Activated T-cell treated with anti-CD3 and anti-CD28 coated beads, Interleukin-2, amount 50 U/mL, for 4 hours (primary cell): ENCODE measurements around the gene SLC24A4. TPM values are rescaled to one million over a fixed set of nuclear protein-coding genes. Genes with fewer than 3 reads are reported as not detected.

Source experiments
- ATAC-seq, 2 donors: fragments of 200-7000 bp; cut with Tn5 transposase; one replicate each; pipeline ENCODE4 v1.10.0; 2021
- DNase-seq: peaks from one replicate; pipeline ENCODE4 v3.0.0-alpha.2; 2020
- H3K27me3 Mint-ChIP-seq: one replicate; pipeline ENCODE4 v1.8.0; 2021; ENCODE audit warnings: low read depth, mixed read lengths
- H3K36me3 Mint-ChIP-seq: one replicate; pipeline ENCODE4 v1.8.0; 2022; ENCODE audit warnings: mixed read lengths; ENCODE audit not compliant: insufficient read depth
- H3K4me1 Mint-ChIP-seq: one replicate; pipeline ENCODE4 v1.8.0; 2021; ENCODE audit warnings: low read depth, mixed read lengths
- H3K4me3 Mint-ChIP-seq: one replicate; pipeline ENCODE4 v1.8.0; 2021; ENCODE audit warnings: mild to moderate bottlenecking, moderate library complexity, mixed read lengths
- H3K9me3 Mint-ChIP-seq: one replicate; pipeline ENCODE4 v1.8.0; 2021; ENCODE audit warnings: mixed read lengths
- total RNA-seq, 3 donors: library from RNA; stranded (reverse); gene quantifications; one replicate each; pipeline ENCODE4 v1.2.1, GENCODE V29; 2021

The SLC24A4 gene
- total RNA-seq, 3 donors from 2014 or later = 0.03 TPM; not detected in 2

GRCh38 chr14:92302481-92302880 lies 20.5 kb upstream of the SLC24A4 start:
- H3K9me3 Mint-ChIP-seq = no peaks in the 10 kb centered on the region
- H3K27me3 Mint-ChIP-seq = peaks cover 9% of the 10 kb centered on the region
- no peak overlapping the region for H3K4me3 Mint-ChIP-seq
- H3K4me1 Mint-ChIP-seq = no peaks in the 10 kb centered on the region
- ATAC-seq (no peak), DNase-seq (no peak)
- H3K36me3 Mint-ChIP-seq = no peaks in the 10 kb centered on the region

GRCh38 chr14:92308716-92309115 lies 14.2 kb upstream of the SLC24A4 start:
- DNase-seq (no peak), ATAC-seq (no peak)
- Mint-ChIP-seq H3K4me1 (peaks cover 2% of the 10 kb centered on the region), H3K4me3 (no peak overlapping the region), H3K36me3 (no peaks in the 10 kb centered on the region), H3K9me3 (no peaks in the 10 kb centered on the region), H3K27me3 (no peaks in the 10 kb centered on the region)

GRCh38 chr14:92309968-92310530 lies 12.9 kb upstream of the SLC24A4 start:
- H3K9me3 Mint-ChIP-seq = no peaks in the 10 kb centered on the region
- H3K4me1 Mint-ChIP-seq = peaks cover 2% of the 10 kb centered on the region
- DNase-seq = no peak
- ATAC-seq = no peak
- no peaks in the 10 kb centered on the region for H3K27me3 Mint-ChIP-seq
- H3K36me3 Mint-ChIP-seq = no peaks in the 10 kb centered on the region
- no peak overlapping the region for H3K4me3 Mint-ChIP-seq

- Mint-ChIP-seq H3K27me3 (no peaks in the 10 kb centered on the region), H3K4me1 (peaks cover 2% of the 10 kb centered on the region), H3K9me3 (no peaks in the 10 kb centered on the region), H3K36me3 (no peaks in the 10 kb centered on the region), H3K4me3 (no peak overlapping the region)
- DNase-seq (no peak), ATAC-seq (no peak)
Measured at GRCh38 chr14:92310776-92311375, 12.1 kb upstream of the SLC24A4 start.

- DNase-seq (no peak), ATAC-seq (no peak)
- no peaks in the 10 kb centered on the region for H3K4me1 Mint-ChIP-seq
- no peaks in the 10 kb centered on the region for H3K36me3 Mint-ChIP-seq
- peaks cover 6% of the 10 kb centered on the region for H3K9me3 Mint-ChIP-seq
- H3K27me3 Mint-ChIP-seq = peaks cover 9% of the 10 kb centered on the region
- no peak overlapping the region for H3K4me3 Mint-ChIP-seq
Measured at GRCh38 chr14:92314182-92314581, 8.8 kb upstream of the SLC24A4 start.

- ATAC-seq = no peak
Measured at GRCh38 chr14:92315050-92315805, 7.7 kb upstream of the SLC24A4 start.

GRCh38 chr14:92316176-92316575 lies 6.8 kb upstream of the SLC24A4 start:
- Mint-ChIP-seq H3K4me1 (no peaks in the 10 kb centered on the region), H3K27me3 (peaks cover 21% of the 10 kb centered on the region), H3K9me3 (peaks cover 6% of the 10 kb centered on the region), H3K36me3 (no peaks in the 10 kb centered on the region), H3K4me3 (no peak overlapping the region)
- DNase-seq (no peak), ATAC-seq (no peak)

More at GRCh38 chr14:92315050-92315805, 7.7 kb upstream of the SLC24A4 start:
- Mint-ChIP-seq H3K36me3 (no peaks in the 10 kb centered on the region), H3K9me3 (peaks cover 6% of the 10 kb centered on the region), H3K27me3 (peaks cover 15% of the 10 kb centered on the region), H3K4me1 (no peaks in the 10 kb centered on the region), H3K4me3 (no peak overlapping the region)
- no peak for DNase-seq

- no peaks in the 10 kb centered on the region for H3K4me1 Mint-ChIP-seq
- H3K9me3 Mint-ChIP-seq = peaks cover 6% of the 10 kb centered on the region
- ATAC-seq (no peak), DNase-seq (no peak)
- H3K36me3 Mint-ChIP-seq = no peaks in the 10 kb centered on the region
- H3K4me3 Mint-ChIP-seq = no peak overlapping the region
- H3K27me3 Mint-ChIP-seq = peaks cover 27% of the 10 kb centered on the region
Measured at GRCh38 chr14:92316937-92317336, 6.0 kb upstream of the SLC24A4 start.

GRCh38 chr14:92317511-92317910 lies 5.5 kb upstream of the SLC24A4 start:
- DNase-seq = no peak
- Mint-ChIP-seq H3K36me3 (no peaks in the 10 kb centered on the region), H3K4me1 (no peaks in the 10 kb centered on the region), H3K27me3 (peaks cover 32% of the 10 kb centered on the region), H3K9me3 (peaks cover 6% of the 10 kb centered on the region), H3K4me3 (no peak overlapping the region)
- ATAC-seq = no peak

- Mint-ChIP-seq H3K4me1 (peaks cover 2% of the 10 kb centered on the region), H3K9me3 (peaks cover 6% of the 10 kb centered on the region), H3K4me3 (no peak overlapping the region), H3K36me3 (no peaks in the 10 kb centered on the region), H3K27me3 (peaks cover 67% of the 10 kb centered on the region)
- no peak for ATAC-seq
- DNase-seq = no peak
Measured at GRCh38 chr14:92321701-92322100, 1.3 kb upstream of the SLC24A4 start.

GRCh38 chr14:92322516-92322915 lies 449 bp upstream of the SLC24A4 start:
- no peak overlapping the region for H3K4me3 Mint-ChIP-seq
- DNase-seq = no peak
- H3K36me3 Mint-ChIP-seq = no peaks in the 10 kb centered on the region
- peaks cover 2% of the 10 kb centered on the region for H3K4me1 Mint-ChIP-seq
- no peak for ATAC-seq
- no peaks in the 10 kb centered on the region for H3K9me3 Mint-ChIP-seq
- peaks cover 72% of the 10 kb centered on the region for H3K27me3 Mint-ChIP-seq

- no peak for ATAC-seq
- Mint-ChIP-seq H3K27me3 (peaks cover 63% of the 10 kb centered on the region), H3K4me3 (peak overlapping the region; percentile 24), H3K36me3 (no peaks in the 10 kb centered on the region), H3K4me1 (peaks cover 2% of the 10 kb centered on the region), H3K9me3 (no peaks in the 10 kb centered on the region)
- no peak for DNase-seq
Measured at GRCh38 chr14:92323916-92324818, 1.2 kb downstream of the SLC24A4 start.

GRCh38 chr14:92325835-92326234 lies 2.9 kb downstream of the SLC24A4 start:
- DNase-seq = no peak
- Mint-ChIP-seq H3K4me3 (no peak overlapping the region), H3K27me3 (peaks cover 52% of the 10 kb centered on the region), H3K4me1 (peaks cover 2% of the 10 kb centered on the region), H3K36me3 (no peaks in the 10 kb centered on the region), H3K9me3 (no peaks in the 10 kb centered on the region)
- no peak for ATAC-seq

GRCh38 chr14:92328664-92329255 lies 5.8 kb downstream of the SLC24A4 start:
- H3K36me3 Mint-ChIP-seq = no peaks in the 10 kb centered on the region
- ATAC-seq (no peak), DNase-seq (no peak)
- no peak overlapping the region for H3K4me3 Mint-ChIP-seq
- H3K9me3 Mint-ChIP-seq = no peaks in the 10 kb centered on the region
- H3K4me1 Mint-ChIP-seq = peaks cover 2% of the 10 kb centered on the region
- H3K27me3 Mint-ChIP-seq = peaks cover 33% of the 10 kb centered on the region
